ENCODE data around the gene NAIF1.
"Not testable (repeated sequence)": the region's sequence is repeated elsewhere in the genome, so short reads cannot be mapped to it uniquely, and the experiment has no call there.

The NAIF1 gene

GRCh38 chr9:128082151-128082550 is 15.0 kb upstream of the NAIF1 start:
- DNase-seq, result no peak

GRCh38 chr9:128081056-128081455 is 13.9 kb upstream of the NAIF1 start:
- DNase-seq, result no peak

- no peak for DNase-seq
These were observed 13.1 kb upstream of the NAIF1 start for GRCh38 chr9:128080206-128080605.

DNA sequence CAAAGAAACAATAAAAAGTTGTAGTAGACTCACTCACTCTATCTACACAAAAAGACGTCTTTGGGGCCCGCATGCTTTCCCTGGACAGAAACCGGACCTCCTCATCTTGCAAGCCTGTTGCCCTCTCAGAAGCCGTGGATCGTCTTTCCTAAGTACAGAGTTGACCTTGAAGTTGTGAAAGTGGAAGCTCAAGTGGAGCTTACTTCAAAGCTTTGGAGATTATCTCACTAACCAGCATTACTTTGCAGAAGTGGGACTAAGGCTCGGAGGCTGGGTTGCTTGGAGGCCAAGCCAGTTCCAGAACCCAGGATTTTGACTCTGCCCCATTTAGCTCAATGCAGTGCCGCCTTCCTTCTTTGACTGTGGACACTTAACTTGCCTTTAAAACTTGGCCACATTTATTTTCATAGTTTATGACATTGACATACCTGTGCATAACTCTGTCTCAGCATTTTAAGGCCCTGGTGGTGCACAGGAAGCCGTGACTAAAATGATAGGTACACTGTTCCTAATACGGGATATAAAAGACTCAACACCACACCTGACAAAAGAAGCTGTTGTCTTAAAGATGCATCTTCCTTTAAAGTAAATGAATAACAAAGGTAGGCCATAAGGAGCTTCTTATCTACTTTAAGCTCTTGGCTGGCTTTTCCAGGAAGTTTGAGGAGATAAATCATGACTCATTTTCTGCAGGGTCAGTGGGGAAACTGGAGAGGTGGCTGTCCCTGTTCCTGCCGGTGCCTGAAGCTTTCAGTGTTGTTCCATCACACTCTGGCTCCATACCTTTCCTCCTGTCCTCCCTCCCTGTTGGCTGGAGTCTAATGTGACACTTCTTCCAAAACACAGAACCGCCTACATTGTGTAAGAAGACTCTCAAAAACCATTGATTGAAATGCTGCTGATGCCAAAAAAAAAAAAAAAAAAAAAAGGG is 11.6 kb upstream of the NAIF1 start:
- no peak for DNase-seq

DNA sequence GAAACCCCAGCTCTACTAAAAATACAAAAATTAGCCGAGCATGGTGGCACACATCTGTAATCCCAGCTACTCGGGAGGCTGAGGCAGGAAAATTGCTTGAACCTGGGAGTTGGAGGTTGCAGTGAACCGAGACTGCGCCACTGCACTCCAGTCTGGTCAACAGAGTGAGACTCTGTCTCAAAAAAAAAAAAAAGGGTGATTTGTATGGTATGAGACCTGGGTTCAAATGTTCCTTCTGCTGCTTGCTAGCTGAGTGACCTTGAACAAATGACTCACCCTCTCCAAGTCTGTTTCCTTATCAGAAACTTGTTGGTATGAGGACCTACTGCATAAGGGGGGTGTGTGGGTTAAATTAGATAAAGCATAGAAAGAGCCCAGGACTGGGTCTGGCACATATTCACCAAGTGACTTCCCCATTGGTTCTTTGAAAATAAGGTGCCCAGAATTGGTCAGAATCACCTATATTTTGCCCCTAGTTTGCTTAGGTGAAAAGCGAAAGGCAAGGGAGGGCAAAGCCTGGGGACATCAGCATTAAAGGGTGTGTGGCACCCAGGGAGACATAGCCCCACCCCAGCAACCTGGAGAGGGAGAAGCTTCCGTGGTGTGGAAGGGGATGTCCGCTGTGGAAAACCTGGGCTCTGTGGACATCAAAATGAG is 10.9 kb upstream of the NAIF1 start:
- no peak for DNase-seq

DNA sequence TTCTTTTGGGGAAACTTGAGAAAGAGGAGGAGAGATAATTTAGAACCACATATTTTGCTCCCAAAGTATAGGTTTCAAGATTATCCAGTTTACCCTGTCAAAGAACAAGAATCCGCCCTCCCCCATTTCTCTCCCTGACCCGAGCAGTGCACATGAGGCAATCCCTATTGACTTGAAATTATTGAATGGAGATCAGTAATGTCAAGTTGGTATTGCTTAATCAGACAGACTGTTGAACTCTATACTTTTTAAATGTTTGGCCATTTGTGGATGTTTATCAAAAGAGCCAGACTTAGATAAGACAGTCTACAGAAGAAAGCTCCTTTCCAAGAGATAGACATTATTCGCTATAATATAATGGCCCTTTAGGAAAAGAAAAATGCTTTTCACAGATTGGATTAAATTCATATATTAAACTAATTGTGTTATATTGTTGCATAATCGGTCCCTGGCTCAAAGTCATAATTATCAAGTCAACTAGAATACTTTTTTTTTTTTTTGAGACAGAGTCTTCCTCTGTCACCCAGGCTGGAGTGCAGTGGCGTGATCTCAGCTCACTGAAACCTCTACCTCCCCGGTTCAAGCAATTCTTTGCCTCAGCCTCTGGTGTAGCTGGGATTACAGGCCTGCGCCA is 6.2 kb upstream of the NAIF1 start:
- DNase-seq, result no peak

- DNase-seq, result peak; percentile 9
These were observed 5.3 kb upstream of the NAIF1 start for GRCh38 chr9:128072144-128073021.

DNA sequence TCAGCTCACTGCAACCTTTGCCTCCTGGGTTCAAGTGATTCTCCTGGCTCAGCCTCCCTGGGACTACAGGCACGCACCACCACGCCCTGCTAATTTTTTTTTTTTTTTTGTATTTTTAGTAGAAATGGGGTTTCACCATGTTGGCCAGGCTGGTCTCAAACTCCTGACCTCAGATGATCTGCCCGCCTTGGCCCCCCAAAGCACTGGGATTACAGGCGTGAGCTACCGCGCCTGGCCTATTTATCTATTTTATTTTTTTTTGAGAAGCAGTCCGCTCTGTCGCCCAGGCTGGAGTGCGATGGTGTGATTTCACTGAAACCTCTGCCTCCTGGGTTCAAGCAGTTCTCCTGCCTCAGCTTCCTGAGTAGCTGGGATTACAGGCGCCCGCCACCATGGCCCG is 4.4 kb upstream of the NAIF1 start:
- not testable (repeated sequence) for DNase-seq

- no peak for DNase-seq
These were observed 3.8 kb upstream of the NAIF1 start for GRCh38 chr9:128070874-128071273.

GRCh38 chr9:128068386-128069205 is 1.5 kb upstream of the NAIF1 start:
- no peak for DNase-seq

DNA sequence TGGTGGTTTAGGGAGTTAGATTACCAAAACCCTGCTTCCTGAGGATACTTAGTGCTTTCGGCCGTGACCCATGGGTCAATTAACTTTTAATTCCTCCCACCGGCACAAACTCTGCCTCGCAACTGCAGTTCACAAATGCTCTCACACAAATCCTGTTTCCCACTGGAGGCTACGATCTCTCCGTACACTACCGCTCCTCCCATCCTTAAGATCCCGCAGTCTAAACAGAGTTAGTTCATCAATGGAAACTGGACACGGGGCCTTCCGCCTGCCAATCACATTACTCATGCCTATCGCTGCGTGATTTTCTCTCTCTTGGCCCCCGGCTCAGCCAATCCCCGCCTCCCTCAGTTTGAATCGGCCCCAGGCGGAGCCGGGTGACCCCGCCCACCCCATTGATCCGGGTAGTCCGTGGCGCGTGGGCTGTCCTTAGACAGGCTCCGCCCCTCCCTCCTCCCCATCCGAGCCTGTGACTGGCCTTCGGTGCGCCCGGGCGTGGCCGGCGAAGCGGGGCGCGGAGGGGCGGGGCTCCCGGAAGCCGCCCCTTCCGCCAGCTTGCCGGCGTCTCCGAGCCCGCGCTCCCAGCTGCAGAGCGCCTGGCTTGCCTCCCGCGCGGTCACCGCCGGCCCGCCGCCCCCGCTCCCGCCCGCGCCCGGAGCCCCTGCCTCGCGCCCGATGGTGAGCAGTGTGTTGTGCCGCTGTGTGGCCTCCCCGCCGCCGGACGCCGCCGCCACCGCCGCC is 695 bp upstream of the NAIF1 start, which contains the start of gene SLC25A25:
Gene SLC25A25, plus strand, starts transcription at position 588 of the 741 bp plus-strand sequence. Its CDS starts 88 bp downstream, at position 676.
- peak; percentile 100 for DNase-seq

- DNase-seq, result no peak
These were observed 1.0 kb downstream of the NAIF1 start for GRCh38 chr9:128065907-128066712.

GRCh38 chr9:128062846-128063831 is 4.0 kb downstream of the NAIF1 start:
- no peak for DNase-seq

GRCh38 chr9:128062279-128062678 is 4.8 kb downstream of the NAIF1 start:
- DNase-seq, result no peak

DNA sequence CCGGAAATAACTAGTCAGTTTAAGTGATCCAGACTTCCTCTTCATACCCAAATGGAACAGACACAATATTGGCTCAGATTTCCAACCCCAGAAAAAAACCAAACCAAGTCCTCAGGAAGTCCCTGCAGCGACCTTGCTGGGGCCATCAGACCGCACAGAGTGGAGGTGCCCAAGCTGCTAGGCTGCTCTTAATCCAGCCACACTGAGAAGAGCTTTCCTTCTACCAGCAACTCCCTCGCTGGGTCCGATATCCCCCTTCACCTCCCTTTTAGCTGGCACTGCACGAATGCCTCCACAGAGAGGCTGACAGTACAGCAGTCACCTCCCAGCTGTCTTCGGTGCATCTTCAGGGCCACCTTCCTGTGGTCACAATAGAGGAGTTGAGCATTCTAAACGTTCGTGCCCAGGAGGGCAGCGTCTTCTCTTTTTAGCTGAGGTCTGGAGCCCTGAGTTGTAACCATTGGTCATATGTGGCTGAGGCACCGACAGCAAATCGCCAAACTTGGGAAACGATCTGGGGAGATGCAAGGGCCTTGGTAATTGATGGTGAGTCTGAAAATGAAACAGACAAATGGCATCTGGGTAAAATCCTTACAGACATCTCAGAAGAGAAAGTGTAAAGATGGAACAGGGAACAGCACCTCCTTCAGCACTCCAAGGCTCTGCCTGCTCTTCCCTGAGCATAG is 5.7 kb downstream of the NAIF1 start:
- no peak for DNase-seq

DNA sequence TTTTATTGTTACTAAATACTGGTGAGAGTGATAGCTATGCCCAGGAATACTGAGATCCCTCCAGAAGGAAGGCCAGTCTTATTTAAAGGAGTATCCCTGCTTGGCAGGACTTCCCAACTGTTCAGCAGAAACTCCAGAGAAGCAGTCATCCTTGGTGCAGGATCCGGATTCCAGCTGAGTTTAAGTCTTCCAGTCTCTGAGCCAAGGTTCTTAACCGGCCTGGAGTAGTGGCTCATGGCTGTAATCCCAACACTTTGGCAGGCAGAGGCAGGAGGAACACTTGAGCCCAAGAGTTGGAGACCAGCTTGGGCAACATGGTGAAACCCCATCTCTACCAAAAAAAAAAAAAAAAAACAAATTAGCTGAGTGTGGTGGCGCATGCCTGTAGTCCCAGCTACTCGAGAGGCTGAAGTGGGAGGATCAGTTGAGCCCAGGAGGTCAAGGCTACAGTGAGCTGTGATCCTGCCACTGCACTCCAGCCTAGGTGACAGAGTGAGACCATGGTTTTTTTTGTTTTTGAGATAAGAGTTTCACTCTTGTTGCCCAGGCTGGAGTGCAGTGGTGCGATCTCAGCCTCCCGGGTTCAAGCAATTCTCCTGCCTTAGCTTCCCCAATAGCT is 7.6 kb downstream of the NAIF1 start:
- DNase-seq, result no peak

GRCh38 chr9:128057724-128058409 is 9.3 kb downstream of the NAIF1 start:
- no peak for DNase-seq

Measured in activated effector memory CD4-positive, alpha-beta T cell treated with Interleukin-2 at 50 U/mL for 16 hours (primary cell).